ENCODE data around the gene CHST11.
"Not testable (repeated sequence)": the region's sequence is repeated elsewhere in the genome, so short reads cannot be mapped to it uniquely, and the experiment has no call there.

Gene CHST11

DNA sequence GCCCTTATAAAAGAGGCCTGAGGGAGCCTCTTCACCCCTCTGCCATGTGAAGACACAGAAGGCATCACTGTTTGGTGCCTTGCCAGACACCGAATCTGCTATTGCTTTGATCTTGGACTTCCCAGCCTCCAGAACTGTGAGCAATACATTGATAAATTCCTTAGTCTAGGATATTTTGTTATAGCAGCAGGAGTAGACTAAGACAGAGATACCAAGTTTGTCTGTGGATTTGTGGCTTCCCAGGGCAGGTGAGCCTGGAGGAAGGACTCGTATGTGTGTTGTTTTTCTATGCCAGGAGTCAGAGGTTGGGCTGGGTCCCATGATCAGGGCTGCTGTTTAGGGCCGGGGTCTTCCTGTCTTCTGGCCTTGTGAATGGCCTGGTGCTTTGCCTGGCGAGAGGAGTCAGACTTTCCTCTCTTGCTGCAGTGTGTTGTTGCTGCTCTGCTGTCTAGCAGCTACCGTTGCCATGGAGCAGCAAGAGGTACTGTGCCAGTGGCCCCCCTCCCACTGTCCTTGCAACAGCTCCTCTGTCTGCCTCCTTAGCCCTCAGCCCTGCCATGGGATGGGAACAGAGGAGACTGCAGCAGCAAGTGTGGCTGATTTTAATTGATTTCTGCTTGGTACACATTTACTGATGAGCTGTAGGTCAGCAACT lies 111.2 kb downstream of the CHST11 start:
- DNase-seq, result peak; percentile 23

DNA sequence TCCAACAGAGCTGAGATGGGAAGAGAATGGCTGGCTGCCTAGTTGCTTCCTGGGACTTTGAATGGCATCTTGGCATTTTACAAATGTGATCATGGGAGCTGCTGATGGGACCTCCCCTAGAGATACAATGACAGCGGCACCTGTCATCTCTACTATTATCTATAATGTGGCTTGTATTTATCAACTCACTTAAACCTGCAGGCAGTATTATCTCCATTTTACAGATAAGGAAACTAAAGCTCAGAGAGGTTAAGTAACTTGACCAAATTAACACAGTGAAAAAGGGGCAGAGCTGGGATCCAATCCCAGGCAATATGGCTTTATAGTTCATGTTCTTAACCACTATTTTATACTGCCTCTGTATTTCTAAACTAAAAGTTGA lies 111.7 kb downstream of the CHST11 start:
- no peak for DNase-seq

DNA sequence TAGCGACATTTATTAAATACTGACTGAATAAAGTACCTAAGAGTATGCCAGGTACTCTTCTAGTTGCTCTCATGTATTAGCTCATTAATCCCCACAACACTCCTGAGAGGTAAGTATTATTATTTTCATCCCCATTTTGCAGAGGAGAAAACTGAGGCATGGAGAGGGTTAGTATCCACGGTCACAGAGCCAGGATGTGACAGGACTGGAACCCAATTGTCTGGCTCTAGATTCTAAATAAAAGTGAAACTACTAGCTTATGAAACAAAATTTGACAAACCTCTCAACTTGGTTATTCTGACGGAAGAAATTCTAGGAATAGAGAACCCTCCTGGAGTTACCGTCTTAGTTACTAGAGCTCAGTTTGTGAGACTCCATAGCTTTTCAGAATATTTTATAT lies 112.2 kb downstream of the CHST11 start:
- peak; percentile 40 for DNase-seq

DNA sequence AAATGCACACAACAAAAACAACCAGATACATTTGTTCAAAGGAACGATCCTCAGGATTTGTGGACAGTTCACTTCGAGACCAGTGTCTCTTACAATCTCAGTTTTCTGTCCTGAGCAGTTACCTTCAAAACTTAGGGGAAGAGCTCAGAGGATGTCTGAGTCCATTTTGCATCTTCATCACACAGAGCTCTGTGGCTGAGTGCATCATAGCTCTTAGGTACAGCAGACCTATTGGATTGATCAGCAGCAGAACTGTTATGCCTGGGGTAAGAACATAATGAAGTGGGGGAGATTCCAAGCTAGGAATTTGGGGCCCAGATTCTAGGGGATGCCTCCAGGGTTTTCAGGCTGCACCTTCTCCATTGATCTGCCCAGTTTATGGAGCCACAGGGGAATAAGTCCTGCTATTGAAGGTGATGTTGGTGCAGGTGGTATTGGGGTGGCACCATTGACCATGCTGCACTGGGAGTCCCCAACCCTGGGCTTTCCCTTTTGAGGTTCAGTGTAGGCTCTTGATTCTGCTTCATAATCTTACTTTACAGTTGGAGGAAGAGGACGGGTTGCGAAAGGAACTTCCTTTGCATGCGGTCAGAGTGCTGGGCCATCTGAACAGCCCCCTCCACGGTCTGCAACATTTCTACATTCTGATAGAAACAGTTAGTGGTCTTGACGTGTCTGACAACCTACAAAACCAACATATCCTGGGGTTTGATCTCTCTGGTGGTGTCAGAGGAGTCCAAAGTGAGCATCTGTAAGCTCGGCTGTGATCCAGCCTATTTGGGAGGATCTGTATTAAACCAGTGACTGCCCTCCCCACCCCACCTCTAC lies 112.8 kb downstream of the CHST11 start:
- peak; percentile 88 for DNase-seq

DNA sequence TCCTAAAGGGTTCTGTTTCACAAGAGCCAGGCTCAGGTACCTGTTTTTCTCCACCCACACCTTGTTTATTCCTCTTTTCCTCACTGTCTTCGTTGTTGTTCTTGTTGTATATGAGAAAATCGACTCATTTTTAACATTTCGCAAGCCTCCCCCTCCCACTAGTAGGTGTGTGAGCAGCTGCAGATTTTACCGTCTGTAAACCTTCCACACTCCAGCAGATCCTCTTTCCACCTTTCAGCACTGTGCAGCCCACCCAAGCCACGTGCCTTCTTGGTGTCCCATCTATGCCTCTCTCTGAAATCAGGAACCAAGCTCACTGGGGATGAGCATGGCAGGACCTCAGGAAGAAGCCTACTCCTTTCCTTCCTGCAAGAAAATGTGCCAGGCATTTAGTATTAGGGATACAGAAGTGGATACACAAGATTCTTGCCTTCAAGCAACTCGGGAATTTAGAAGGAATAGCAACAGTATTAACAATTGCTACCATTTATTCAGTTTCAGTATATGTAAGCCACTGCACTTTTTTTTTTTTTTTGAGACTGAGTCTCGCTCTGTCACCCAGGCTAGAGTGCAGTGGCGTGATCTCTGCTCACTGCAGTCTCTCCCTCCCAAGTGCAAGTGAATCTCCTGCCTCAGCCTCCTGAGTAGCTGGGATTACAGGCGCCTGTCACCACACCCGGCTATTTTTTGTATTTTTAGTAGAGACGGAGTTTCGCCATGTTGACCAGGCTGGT lies 113.6 kb downstream of the CHST11 start:
- DNase-seq, result no peak

DNA sequence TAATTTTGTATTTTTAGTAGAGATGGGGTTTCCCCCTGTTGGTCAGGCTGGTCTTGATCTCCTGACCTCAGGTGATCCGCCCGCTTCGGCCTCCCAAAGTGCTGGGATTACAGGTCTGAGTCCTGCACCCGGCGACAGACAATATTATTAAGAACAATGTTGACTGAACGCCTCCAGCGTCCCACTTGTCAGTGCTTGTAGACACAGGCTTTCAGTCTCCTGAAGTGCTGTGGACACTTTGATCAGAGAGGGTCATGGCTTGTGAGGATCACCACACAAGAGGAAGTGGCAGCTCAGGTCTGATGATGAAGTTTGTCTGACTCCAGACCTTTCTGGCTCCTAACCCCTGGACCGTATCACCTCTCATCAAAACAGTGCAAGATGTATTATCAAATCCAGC lies 114.6 kb downstream of the CHST11 start:
- DNase-seq, result no peak

DNA sequence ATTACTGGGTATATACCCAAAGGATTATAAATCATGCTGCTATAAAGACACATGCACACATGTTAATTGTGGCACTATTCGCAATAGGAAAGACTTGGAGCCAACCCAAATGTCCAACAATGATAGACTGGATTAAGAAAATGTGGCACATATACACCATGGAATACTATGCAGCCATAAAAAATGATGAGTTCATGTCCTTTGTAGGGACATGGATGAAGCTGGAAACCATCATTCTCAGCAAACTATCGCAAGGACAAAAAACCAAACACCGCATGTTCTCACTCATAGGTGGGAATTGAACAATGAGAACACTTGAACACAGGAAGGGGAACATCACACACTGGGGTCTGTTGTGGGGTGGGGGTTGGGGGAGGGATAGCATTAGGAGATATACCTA lies 117.6 kb downstream of the CHST11 start:
- DNase-seq, result not testable (repeated sequence)

DNA sequence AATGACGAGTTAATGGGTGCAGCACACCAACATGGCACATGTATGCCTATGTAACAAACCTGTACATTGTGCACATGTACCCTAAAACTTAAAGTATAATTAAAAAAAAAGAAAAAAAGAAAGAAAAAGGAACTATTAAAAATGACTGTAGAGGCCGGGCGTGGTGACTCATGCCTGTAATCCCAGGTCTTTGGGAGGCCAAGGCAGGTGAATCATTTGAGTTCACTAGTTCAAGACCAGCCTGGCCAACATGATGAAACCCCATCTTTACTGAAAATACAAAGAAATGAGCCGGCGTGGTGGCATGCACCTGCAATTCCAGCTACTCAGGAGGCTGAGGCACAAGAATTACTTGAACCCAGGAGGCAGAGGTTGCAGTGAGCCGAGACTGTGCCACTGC lies 118.0 kb downstream of the CHST11 start:
- DNase-seq, result not testable (repeated sequence)

DNA sequence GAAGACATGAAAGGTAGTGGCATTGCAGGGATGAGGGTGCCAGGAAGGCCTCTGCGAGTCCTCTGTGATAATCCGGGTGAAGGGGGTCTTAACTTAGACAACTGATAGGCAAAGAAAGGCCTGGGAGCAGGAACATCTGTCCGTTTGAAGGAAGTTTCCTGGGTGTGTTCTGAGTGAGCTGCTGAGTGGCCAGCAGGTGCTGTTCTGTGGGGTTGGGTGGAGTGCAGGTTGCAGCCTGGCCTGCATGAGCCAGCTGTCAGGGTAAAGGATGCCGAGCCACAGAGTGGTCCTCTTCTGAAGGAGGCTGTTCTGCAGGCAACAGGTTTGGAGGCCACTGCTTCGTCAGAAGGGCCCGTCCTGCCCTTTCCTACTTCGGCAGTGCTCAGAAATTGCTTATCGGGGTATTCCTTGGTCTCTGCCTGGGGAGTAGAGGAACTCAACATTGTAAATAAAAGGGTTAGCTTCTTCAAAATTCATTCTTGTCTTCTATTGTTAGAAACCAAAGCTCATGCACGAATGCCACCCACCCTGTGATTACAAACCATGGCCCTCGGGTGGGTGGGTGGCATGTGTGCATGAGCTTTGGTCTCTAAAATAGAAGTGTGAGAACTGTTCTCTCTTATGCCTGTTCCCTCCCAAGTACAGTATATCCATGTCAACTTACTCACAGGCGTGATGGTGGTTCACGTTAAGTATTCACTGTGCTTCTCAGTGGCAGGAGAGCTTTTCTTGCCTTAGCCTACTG lies 118.9 kb downstream of the CHST11 start:
- no peak for DNase-seq

DNA sequence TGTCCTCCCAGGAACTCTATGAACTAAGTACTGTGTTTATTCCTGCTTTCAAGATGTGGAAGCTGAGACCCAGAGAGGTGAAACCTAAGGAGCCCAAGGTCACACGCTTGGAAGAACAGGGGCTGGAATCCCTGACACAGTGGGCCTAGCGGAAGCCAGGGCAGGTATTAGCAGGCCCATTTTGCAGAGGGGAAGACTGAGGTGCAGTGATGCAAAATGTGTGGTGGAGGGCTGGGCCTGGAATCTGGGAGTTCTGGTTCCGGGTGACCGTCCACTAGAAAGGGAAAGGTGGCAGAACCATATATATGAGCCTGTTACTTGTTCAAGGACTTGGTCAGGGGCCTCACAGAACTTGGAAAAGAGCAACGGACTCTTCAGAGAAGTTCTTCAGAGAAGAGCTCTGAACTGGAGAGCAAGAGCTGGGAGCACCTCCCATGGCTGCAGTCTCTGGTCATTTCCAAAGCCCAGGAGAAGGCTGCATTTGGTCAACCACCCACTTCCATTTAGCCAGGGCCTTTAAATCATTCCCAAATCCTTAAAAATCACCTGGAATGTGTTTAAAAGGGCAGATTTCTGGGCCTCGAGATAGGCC lies 119.5 kb downstream of the CHST11 start:
- no peak for DNase-seq

DNA sequence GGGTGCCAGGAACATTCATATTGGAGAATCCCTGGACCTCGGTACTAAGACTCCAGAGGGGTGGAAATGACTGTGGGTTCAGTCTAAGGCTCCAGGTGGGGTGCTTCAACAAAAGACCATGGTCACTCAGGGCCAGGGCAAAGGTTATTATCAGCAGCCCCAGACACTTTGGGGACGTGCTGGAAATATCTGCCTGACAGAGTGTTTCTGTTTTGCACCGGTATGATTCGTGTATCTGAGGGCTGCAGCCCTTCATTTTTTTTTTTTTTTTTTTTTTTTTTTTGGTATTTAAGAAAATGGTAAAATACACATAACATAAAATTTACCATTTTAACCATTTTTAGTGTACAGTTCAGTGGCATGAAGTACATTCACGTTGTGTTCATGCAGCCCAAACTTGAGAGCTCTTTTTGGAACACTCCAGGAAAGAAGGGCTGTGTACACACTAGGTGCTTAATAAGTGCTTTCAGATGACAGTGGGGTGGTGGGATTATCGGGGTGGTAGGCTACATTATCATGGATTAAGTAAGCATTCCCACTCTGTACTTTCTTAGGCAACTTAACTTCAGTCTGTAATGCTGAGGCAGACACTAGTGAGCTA lies 120.3 kb downstream of the CHST11 start:
- no peak for DNase-seq

DNA sequence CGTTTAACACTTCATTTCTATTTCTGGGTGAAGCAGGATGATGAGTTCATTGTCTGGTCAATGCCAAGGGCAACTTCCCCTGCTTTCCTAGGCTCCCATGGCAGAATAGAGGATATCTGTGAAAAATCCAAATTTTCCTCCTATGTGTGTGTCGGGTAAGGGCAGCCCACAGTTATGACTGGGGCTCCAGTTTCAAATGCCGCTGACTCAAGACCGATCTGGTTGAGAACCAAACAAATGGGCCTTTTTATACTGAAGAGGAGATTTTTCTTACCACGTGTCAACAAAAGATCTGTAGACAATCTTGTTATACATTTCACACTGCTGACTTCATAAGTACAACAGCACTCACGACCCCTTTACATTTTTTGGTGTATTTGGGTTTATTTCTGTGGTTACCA lies 120.8 kb downstream of the CHST11 start:
- peak; percentile 40 for DNase-seq

DNA sequence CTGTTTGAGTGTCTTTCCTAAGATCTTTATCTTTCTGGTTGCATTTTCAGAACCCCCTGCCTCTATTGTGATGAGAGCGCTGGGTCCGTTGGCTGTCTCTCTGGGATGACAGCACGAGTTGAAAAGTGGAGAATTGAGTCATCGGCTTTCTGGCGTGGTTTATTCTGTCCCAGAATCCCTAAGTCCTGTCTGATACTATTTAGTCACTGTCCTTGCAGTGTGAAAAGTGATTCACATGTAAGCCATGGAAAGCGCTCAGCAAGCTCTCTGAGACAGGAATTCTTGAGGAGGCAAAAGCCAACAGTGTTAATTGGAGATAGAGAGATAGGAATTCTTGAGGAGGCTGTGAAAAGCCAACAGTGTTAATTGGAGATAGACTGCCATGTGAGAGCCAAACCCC lies 121.7 kb downstream of the CHST11 start:
- DNase-seq, result peak; percentile 79

DNA sequence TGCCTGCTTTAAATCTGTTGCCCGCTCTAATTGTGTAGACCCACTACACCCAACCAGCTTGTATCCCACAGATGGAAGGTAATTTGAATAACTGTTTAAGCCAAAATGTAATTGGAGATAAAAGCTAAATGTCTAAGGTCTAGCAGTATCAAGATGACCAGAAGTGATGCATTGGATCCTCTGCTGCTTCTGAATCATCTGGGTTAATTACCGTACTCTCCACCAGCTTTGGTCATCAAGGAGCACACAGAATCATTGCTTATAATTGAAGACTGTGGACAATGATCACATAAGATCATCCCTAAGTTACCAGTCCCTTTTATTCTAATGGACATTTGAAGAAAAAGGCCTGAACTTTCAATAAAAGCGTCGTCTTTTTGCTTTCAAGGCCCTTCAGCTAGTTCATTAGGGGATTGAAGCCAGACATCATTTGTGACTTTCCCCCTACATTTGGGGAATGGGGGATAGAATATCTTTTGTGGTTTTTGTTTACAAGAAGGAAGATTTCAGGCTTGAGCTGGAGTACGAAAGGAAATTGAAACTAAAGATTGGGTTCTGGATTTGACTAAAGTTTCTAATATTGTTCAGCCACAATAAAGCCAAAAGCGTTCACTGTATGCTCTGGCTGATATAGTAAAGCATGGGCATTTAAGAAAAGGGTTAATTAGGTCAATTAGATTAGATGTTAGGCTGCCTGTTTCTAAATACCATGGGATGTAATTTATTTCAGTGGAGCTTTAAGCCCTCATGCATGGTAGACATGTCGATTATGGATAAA lies 123.2 kb downstream of the CHST11 start:
- peak; percentile 54 for DNase-seq

DNA sequence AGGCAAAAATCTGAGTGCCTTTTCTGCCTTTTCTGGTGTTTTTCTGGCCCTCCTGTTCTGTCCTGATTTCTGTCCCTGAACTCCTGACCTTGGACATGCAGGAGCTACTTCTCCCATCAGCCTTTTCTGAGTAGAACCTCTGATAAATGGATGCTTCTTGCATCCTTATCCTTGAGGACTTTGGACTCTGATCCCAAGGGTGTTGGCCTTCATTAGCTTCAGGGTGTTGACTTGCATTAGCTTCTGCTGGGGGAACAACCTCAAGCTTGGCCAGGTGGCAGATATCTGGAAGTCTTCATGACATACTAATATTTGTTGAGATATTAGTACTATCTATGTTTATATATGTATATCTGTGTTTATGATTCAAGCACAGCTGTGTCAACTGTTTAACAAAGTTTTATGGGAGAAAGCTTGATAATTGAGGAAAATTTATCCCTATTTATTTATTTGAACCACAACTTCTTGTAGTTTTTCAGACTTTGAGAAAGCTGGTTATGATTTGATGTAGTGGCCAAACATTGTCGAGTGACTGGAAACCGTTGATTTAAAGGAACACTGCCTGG lies 124.3 kb downstream of the CHST11 start:
- no peak for DNase-seq

DNA sequence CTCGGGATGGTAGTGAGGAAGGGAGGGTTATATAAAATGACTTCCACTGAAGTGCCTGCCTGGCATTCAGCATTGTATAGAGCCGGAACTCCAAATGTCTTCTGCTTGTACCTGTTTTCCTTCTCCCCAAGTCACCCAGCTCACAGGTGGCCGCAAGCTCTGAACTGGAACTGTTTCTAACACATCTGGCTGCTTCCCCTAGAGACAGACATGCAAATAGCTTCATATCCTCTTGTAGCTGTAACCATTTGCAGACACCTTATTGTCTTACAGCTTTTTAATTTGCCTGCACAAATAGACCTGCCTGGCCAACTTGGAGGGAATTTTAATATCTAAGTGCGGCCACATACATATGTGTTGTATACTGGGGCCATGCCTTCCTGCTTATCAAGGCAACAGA lies 126.0 kb downstream of the CHST11 start:
- DNase-seq, result no peak

DNA sequence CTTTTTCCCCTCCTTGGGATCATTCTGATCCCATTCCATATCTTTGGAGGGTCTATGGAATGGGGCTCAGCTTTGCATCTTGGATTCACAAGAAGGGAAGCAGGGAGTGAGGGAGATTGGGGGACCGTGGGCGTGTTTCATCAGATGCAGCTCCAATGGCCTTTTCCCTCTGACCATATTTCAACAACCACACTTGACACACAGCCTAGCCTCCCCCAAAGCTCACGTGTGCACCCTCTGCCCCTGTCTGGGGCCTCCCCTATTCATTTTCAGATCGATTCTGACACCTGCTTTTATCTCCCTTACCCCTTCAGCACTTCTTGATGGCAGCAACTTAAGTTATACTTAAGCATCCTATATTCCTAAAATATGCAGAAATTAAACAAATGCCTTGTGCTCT lies 126.6 kb downstream of the CHST11 start:
- peak; percentile 28 for DNase-seq

DNA sequence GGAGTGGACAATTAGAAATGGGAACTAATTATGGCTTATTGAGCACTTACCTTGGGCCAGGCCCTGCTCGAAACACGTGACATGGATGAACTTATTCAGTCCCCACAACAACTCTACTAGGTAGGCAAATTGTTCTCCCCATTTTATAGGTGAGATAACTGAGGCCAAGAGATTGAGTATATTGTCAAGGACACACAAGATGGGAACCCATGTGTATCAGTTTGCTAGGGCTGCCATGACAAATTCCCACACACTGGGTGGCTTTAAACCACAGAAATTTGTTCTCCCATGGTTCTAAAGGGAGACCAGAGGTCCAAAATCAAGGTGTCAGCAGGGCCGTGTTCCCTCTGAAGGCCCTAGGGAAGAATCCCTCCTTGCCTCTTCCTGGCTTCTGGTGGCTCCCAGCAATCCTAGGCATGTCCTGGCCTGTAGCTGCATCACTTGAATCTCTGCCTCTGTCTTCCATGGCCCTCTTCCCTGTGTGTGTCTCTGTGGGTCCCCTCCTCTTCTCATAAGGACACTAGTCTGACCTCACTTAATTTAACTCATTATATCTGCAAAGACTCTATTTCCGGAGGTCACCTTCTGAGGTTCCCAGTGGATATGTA lies 128.8 kb downstream of the CHST11 start:
- DNase-seq, result no peak

DNA sequence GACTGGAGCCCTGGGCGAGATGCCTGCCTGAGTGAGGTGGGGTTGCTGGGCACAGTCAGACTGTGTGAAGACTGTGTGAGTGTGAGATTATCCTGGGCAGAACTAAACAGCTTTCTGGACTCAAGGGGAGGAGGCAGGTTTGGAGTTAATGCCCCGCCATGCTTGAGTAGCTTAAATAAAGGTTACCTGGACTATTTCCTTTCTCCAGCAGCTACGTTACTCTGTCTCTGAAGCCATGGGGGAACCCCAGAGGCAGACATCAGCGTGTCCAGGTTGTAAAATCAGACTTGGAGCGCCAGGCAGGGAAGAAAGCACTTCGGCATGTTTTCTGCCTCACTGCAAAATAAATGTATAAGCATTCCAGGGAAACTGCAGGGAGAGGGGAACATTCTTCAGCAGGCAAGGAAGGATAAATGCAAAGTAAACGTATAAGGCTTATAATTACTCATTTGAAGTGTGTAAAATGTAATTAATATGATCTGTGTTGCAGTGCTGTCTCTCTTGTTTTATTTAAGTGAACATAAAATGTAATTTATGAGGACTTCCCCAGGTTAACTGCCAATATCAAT lies 129.7 kb downstream of the CHST11 start:
- no peak for DNase-seq

Measured in activated CD4-positive, alpha-beta T cell treated with anti-CD3 and anti-CD28 coated beads, Interleukin-2, Interleukin-6, amounts not matched to agents 100 ng/mL and 50 ng/mL, durations not matched to agents 16 hours and 8 hours (primary cell).